Stimulated activated CD8-positive, alpha-beta memory T cell treated with anti-CD3 and anti-CD28 coated beads, Interleukin-15, amount 100 ng/mL, for 1 hour (primary cell): ENCODE data around the gene NECAB3.

ENCODE experiments used
- DNase-seq: peaks from one replicate; pipeline ENCODE4 v3.0.0-alpha.2; 2020; ENCODE audit warnings: low read depth

NECAB3 gene

GRCh38 chr20:33677991-33678702 is 3.9 kb upstream of the NECAB3 start:
- DNase-seq: no peak

DNA sequence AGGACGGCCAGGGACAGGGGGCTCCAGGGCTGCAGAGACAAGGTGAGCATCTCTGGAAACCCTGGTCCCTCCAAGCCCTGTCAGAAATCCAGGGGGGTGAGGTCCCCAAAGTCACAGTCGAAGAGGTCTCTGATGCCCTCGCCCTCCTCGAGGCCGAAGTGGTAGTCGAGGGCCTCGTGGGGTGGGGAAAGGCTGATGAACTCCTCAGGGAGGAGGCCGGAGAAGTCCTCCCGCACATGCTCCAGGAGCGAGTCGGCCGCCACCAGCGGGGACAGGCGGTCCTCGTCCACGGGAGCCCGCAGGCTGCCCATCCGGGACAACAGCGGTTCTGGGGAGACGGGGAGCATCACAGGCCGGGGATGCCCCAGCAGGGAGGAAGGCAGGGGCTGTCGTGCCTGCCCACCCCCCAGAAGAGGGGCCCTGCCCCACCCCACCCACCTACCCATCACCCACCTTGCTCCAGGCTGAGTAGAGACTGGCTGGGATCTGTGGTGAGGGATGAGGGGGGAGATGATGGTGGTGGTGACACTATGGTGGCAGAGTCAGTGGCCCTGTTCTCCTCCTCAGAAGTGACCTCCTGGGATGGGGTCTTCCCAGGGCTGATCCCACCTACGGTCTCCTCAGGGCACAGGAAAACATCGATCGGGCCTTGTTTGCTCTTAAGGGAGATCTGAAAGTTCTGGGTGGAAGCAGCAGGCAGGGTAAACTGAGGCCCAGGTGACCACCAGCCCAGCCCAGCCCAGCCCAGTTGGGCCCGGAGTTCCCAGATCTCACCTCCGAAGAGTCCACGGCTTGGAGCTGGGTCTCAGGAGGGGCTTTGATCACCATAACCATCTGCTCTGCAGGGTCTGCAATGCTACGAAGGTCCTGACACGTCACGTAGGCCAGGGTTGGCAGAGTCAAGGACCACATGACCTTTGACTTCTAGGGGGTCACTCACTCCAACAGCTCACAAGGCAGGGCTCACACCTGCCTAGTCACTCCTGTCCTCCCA is 2.7 kb upstream of the NECAB3 start:
- no peak for DNase-seq

- DNase-seq: no peak
These were observed 1.9 kb upstream of the NECAB3 start for GRCh38 chr20:33676121-33676520.

DNA sequence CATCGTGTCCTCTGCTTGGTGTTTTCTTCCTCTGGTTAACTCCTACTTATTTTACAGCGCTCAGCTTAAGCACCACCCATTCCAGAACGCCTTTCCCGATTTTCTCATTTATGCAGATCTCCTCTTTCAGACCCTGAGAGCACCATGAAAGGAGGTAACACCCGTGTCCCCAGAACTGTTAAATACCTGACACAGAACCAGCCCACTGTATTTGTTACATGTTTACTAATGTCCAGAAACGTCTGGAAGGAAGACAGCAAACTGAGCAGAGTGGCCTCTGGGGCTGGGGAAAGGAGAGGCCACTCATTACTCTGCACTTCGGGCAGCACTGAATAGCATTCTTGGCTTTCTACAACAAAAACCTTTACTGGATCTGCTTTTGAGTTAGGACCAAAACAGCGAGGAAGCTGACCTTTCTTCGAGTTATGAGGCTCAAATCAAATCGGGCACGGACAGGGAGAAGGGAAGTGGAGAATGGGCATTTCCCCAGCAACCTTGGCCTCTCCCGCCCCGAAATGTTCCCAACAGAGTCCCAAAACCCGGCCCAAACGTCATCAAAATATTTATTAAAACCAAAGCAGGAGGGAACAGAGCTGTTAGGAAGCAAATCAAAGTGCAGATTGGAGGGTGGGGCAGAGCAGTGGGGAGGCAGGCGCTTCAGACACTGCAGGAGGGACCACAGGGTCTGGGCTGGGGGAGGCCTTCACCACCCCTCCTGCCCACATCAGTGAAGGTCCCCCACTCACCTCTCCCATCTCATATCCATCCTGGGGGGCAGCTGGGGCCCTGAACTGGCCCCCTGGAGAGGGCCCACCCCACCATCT is 1.1 kb upstream of the NECAB3 start:
- DNase-seq: no peak

GRCh38 chr20:33673410-33674293 is 576 bp downstream of the NECAB3 start:
- DNase-seq: no peak

GRCh38 chr20:33673114-33673409 is 1.2 kb downstream of the NECAB3 start:
- DNase-seq: no peak

DNA sequence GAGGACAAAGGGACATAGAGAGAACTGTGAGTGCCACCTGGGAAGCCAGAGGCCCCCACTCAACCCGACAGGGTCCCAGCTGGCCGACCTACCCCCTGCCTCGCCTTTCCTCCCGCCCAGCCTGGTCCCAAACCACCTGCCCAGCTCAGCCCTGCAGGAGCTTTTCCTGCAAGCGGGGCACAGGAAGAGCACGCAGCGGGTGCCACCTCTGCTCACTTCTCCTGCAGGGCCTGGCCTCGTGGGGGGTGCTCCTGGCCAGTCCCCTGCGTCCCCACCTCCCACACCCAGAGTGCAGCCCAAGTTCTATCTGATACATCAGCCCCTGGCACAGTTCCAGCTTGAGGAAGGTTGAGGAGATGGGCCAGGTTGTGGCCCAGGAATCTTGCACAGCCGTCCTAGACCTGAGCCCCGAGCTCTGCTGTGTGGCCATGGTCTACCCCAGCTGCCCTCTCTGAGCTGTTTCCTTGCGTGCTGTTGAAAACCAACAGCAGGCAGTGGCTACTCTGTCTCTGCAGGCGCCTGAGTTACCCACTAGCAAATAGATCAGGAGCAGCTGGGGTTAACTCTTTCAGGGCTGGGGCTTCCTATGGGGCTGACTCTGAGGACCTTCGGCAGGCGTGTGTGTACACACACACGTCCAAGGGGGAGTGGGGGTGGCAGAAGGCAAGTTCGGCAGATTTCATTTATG is 1.7 kb downstream of the NECAB3 start:
- DNase-seq: no peak

- DNase-seq: no peak
These were observed 2.5 kb downstream of the NECAB3 start for GRCh38 chr20:33671573-33672288.

- DNase-seq: no peak
These were observed 3.3 kb downstream of the NECAB3 start for GRCh38 chr20:33670715-33671499.

GRCh38 chr20:33669873-33670640 is 4.2 kb downstream of the NECAB3 start:
- no peak for DNase-seq

DNA sequence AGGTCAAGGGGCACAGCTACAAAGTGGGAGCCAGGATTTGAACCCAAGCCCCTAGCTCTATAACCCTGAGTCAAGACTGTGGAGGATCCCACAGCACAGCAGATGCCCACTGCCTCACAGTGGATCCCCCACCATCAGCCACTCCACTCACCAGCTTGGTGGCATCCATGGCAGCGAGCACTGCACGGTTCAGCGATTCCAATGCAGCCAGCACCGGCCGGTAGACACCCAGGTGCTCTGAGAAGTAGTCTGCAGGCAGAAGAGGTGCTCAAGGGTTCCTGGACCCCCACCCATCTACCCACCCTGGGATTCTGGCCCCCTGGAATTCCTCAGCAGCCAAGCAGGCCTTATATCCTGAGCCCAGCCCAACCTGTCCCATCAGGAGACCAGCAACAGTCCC is 5.0 kb downstream of the NECAB3 start:
- DNase-seq: no peak

- DNase-seq: no peak
These were observed 5.6 kb downstream of the NECAB3 start for GRCh38 chr20:33668466-33669155.

- DNase-seq: peak; percentile 59
These were observed 6.4 kb downstream of the NECAB3 start for GRCh38 chr20:33667676-33668465.

DNA sequence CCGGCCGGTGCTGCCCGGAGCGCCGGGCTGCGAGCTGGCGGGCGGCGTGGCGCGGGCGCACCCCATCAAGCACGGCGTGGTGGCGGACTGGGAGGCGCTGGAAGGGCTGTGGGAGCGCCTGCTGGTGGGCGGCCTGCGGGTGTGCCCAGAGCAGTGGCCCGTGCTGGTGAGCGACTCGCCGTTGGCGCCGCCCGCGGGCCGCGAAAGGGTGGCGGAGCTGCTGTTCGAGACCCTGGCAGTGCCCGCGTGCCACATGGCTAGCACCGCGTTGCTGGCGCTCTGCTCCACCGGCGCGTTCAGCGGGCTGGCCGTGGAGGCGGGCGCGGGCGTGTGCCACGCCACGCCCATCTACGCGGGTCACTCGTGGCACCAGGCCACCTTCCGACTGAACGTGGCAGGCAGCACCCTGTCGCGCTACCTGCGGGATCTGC is 7.0 kb downstream of the NECAB3 start:
- no peak for DNase-seq

- DNase-seq: peak; percentile 55
These were observed 7.7 kb downstream of the NECAB3 start, which contains the start of gene ACTL10 for GRCh38 chr20:33666293-33667244. ACTL10 (plus strand) TSS chr20:33666943; CDS start chr20:33667498, 555 bp downstream.

DNA sequence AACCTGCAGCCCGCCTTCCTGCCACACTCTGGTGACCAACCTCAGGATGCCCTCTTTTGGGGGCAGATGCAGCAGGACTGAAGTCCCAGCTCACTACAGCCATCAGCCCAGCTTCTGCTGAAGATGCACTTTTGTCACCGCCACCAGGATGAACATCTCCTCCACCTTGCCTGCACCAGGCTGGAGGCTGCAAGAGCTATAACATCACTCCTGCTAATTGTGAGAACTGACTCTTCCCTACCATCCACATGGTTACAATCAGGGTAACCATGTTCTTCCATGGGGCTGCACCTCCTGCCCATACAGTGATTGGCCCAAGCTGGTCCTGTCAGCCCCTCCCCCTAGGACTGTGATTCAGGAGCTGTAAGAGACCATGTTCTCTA is 9.5 kb downstream of the NECAB3 start:
- DNase-seq: no peak
